Adipocyte (in vitro differentiated cells): Measurements from ENCODE around the gene GABRB1.

ENCODE experiments used
- DNase-seq: peaks from one replicate; pipeline ENCODE4 v3.0.0-alpha.2; 2015; ENCODE audit warnings: low read depth
- H3K27me3 ChIP-seq: replicated peaks from 2 replicates; pipeline ENCODE4 v1.7.0; 2013; ENCODE audit warnings: mild to moderate bottlenecking, low read length, moderate library complexity; ENCODE audit not compliant: control insufficient read depth, insufficient read depth
- H3K36me3 ChIP-seq: 2 replicates; pipeline ENCODE4 v1.7.0; 2013; ENCODE audit warnings: low read length, mild to moderate bottlenecking, moderate library complexity; ENCODE audit not compliant: control insufficient read depth, insufficient read depth, severe bottlenecking
- H3K4me1 ChIP-seq: 2 replicates; pipeline ENCODE4 v1.7.0; 2013; ENCODE audit warnings: mild to moderate bottlenecking, low read length, moderate library complexity; ENCODE audit not compliant: control insufficient read depth, insufficient read depth
- H3K4me3 ChIP-seq: 2 replicates; pipeline ENCODE4 v1.7.0; 2013; ENCODE audit warnings: mild to moderate bottlenecking, low read length, moderate library complexity
- H3K9ac ChIP-seq: 2 replicates; pipeline ENCODE4 v1.7.0; 2013; ENCODE audit warnings: mild to moderate bottlenecking, low read length, moderate library complexity
- H3K9me3 ChIP-seq: 2 replicates; pipeline ENCODE4 v1.7.0; 2013; ENCODE audit warnings: mild to moderate bottlenecking, low read length, moderate library complexity; ENCODE audit not compliant: control insufficient read depth

Gene GABRB1

DNA sequence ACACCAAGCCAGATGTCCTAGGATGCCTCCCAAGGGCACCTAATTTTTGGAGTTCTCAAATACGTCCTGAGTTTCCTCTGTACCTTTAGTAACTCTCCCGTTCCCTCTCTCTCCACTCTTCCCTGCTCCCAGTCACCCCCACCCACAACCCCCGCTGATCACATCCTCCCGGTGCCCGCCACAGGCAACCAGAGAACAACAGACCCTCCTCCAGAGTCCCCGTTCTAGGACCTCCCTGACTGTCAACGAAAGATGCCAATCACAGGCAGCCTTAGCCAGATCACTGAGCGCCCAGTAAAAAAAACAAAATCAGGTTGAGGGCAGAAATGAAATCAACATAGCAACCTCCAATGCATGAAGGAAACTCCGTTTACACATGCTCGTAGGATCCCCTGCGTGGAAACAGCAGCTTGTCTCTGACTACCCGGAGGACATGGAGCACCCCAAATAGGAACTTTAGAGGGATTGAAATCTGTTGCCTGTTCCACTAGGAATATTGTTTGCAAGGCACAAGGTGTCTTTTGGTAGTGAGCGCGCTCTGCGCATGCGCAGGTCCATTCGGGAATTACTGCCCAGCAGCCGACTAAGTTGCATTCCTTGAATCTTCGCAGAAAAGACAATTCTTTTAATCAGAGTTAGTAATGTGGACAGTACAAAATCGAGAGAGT, at the start of gene GABRB1:
GABRB1 (plus strand) TSS at position 557 of the 668 bp plus-strand sequence.
- Histone ChIP-seq H3K9ac (no peak within 1 kb of the TSS), H3K36me3 (no peaks in the 10 kb centered on the region), H3K27me3 (peaks cover 54% of the 10 kb centered on the region), H3K4me1 (peaks cover 13% of the 10 kb centered on the region), H3K4me3 (peak within 1 kb of the TSS; percentile 78), H3K9me3 (no peaks in the 10 kb centered on the region)
- DNase-seq: peak; percentile 69

- H3K9me3 ChIP-seq: no peaks in the 10 kb centered on the region
- H3K27me3 ChIP-seq: peaks cover 43% of the 10 kb centered on the region
- H3K9ac ChIP-seq: no peak overlapping the region
- no peaks in the 10 kb centered on the region for H3K36me3 ChIP-seq
- DNase-seq: no peak
- H3K4me1 ChIP-seq: no peaks in the 10 kb centered on the region
- no peak overlapping the region for H3K4me3 ChIP-seq
Measured at GRCh38 chr4:46984781-46985180, 46.6 kb upstream of the GABRB1 start.

DNA sequence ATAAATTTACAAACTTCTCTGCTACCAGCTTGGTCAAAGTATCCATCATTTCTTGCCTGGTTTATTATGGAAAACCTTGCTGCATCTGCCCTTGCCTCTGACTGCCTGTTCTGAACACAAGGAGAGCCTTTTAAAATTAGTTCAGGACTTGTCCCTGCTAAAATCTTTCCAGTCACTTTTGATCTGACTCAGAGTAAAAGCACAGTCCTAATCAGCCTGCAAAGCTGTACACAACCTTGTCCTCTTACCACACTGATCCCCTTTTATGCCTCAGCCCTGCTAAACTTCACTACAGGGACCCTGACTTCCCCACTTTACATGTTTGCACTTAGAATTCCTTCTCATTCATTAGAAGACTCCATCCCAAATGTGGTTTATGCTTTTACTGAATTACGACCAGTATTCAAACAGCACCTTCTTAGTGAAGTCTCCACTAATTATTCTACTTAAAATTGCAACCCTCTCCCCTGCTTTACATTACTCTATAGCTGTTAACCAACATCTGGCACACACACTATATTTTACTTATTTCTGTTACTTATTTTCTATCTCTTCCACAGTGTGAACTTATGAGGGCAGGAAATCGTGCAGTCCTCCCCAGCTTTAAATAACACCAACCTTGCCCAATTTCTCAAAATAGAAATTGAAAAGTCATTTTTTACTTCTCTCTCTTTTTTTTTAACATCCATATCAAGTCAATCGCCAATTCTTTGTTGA, 44.3 kb upstream of the GABRB1 start:
- H3K4me1 ChIP-seq: no peaks in the 10 kb centered on the region
- H3K36me3 ChIP-seq: no peaks in the 10 kb centered on the region
- no peak overlapping the region for H3K9ac ChIP-seq
- H3K4me3 ChIP-seq: no peak overlapping the region
- no peaks in the 10 kb centered on the region for H3K9me3 ChIP-seq
- no peak for DNase-seq
- peaks cover 53% of the 10 kb centered on the region for H3K27me3 ChIP-seq

DNA sequence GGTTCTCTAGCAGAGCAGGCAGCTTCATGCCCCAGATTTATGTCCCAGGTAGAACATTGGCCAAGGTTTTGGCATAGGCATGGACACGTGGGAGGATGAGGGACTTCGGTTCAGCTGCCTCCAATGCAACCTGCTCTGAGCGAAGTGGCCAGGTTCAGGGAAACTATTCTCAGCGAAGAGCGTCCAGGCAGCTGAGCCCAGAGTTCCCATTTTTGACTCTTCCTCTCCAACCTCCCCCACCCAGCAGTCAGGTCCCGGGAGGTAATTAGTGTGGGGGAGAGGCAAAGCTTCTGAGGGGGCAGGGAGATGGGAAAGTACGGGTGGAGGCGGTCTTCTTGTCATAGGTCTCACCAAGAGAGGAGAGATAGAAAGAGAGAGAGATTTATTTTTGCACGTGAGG, 39.0 kb upstream of the GABRB1 start:
- no peak for DNase-seq
- Histone ChIP-seq H3K9ac (no peak overlapping the region), H3K4me1 (peaks cover 13% of the 10 kb centered on the region), H3K9me3 (no peaks in the 10 kb centered on the region), H3K4me3 (no peak overlapping the region), H3K27me3 (peaks cover 72% of the 10 kb centered on the region), H3K36me3 (no peaks in the 10 kb centered on the region)

GRCh38 chr4:46993075-46994006, 38.0 kb upstream of the GABRB1 start, which contains the start of gene GABRA4:
TSS of gene GABRA4 (minus strand) at chr4:46993581. CDS start at chr4:46993424, 157 bp downstream.
- H3K36me3 ChIP-seq: no peaks in the 10 kb centered on the region
- no peak within 1 kb of the TSS for H3K9ac ChIP-seq
- H3K4me3 ChIP-seq: peak within 1 kb of the TSS; percentile 52
- DNase-seq: no peak
- H3K27me3 ChIP-seq: peaks cover 64% of the 10 kb centered on the region
- no peaks in the 10 kb centered on the region for H3K9me3 ChIP-seq
- peaks cover 13% of the 10 kb centered on the region for H3K4me1 ChIP-seq

DNA sequence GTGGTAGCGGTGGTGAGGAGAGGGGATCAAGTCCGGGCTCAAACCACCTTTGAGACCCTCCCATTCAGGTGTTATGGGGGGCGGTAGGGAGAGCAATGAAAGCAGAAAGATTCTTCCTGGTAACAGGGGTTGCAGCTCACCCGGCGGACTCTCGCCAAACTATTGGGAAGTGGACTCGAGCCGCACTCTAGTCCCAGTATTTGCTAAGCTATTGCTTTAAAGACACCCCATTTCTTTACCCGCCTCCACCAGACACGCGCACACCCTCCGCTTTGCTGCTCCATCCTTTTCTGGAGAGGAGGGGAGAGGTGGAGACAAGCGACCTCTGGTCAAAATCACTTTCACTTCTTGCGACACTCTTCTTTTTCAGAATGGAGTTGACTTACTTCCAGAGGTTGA, 37.4 kb upstream of the GABRB1 start:
- H3K9ac ChIP-seq: no peak overlapping the region
- peaks cover 13% of the 10 kb centered on the region for H3K4me1 ChIP-seq
- peak overlapping the region; percentile 52 for H3K4me3 ChIP-seq
- peaks cover 58% of the 10 kb centered on the region for H3K27me3 ChIP-seq
- no peaks in the 10 kb centered on the region for H3K9me3 ChIP-seq
- no peaks in the 10 kb centered on the region for H3K36me3 ChIP-seq
- DNase-seq: peak; percentile 17

DNA sequence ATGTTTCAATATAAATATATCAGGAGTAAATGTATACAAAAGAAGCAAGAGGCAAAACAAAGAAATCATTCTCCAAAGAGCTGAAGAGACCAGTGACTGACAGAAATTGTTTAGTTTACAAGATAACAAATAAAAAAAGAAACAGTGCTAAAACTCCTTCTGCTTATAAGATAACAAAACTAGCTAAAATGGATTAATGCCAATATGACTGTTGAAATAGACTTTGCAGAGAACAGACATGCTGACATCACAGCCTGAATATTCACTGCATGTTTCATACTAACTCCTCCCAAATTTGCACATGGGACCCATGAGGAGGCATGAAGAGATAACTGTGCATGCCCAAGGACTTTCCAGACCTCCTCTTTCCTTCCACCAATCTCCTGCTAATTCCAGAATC, 31.8 kb upstream of the GABRB1 start:
- H3K4me1 ChIP-seq: peaks cover 10% of the 10 kb centered on the region
- no peaks in the 10 kb centered on the region for H3K9me3 ChIP-seq
- H3K9ac ChIP-seq: no peak overlapping the region
- no peak overlapping the region for H3K4me3 ChIP-seq
- peak; percentile 54 for DNase-seq
- H3K27me3 ChIP-seq: peaks cover 9% of the 10 kb centered on the region
- H3K36me3 ChIP-seq: no peaks in the 10 kb centered on the region

DNA sequence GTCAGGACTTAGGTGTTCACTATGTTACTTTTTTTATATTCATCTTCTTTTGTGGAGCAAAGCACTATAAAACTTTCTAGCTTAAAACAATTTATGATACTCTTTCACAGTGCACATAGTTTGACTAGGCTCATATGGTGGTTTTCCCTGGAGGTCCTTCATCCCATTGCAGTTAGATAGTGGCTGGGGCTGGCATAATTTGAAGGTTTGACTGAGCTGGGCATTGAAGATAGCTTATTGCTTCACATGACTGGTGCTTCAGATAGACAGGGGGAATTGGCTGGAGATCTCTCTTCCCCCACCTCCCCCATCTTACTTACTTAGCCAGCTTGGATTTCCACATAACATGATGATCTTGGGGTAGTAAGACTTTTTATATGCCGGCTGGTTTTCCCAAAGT, 31.0 kb upstream of the GABRB1 start:
- DNase-seq: no peak
- H3K27me3 ChIP-seq: peaks cover 3% of the 10 kb centered on the region
- no peak overlapping the region for H3K9ac ChIP-seq
- H3K9me3 ChIP-seq: no peaks in the 10 kb centered on the region
- peaks cover 10% of the 10 kb centered on the region for H3K4me1 ChIP-seq
- no peak overlapping the region for H3K4me3 ChIP-seq
- no peaks in the 10 kb centered on the region for H3K36me3 ChIP-seq

- no peak overlapping the region for H3K9ac ChIP-seq
- no peaks in the 10 kb centered on the region for H3K27me3 ChIP-seq
- DNase-seq: peak; percentile 61
- peaks cover 10% of the 10 kb centered on the region for H3K4me1 ChIP-seq
- no peak overlapping the region for H3K4me3 ChIP-seq
- no peaks in the 10 kb centered on the region for H3K36me3 ChIP-seq
- no peaks in the 10 kb centered on the region for H3K9me3 ChIP-seq
Measured at GRCh38 chr4:47002580-47002979, 28.8 kb upstream of the GABRB1 start.

DNA sequence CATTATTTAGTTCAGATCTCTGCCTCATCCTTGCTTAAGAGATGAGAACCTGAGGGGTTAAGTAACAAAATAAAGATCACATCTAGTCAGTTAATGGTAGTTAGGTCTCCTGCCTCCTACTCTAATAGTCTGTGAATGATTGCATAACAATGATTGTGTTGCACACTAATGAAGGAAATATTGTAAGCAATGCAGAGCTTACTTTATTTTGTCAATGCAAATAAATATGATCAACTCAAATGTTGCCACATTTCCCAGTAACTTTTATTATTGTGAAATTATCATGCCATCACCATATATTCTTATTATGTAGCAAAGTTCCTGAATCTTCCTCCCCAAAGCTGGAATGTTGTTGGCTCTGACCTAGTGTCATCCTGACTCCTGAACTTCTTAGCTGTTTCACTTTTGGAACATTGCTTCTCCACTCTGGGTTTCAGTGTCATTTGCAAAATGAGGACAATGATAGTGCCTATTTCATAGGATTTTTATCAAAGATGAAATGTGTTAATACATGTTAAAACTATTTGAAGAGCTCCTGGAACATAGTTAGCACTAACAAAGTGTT, 20.9 kb upstream of the GABRB1 start:
- DNase-seq: no peak
- H3K9me3 ChIP-seq: no peaks in the 10 kb centered on the region
- H3K27me3 ChIP-seq: no peaks in the 10 kb centered on the region
- H3K9ac ChIP-seq: no peak overlapping the region
- no peaks in the 10 kb centered on the region for H3K36me3 ChIP-seq
- no peak overlapping the region for H3K4me3 ChIP-seq
- peaks cover 4% of the 10 kb centered on the region for H3K4me1 ChIP-seq
